ENCODE data around the gene BMP2. TPM values are rescaled to one million over a fixed set of nuclear protein-coding genes. Genes with fewer than 3 reads are reported as not detected.

BMP2 gene
- 6.8 and 45.2 TPM in 2 replicates for total RNA-seq

DNA sequence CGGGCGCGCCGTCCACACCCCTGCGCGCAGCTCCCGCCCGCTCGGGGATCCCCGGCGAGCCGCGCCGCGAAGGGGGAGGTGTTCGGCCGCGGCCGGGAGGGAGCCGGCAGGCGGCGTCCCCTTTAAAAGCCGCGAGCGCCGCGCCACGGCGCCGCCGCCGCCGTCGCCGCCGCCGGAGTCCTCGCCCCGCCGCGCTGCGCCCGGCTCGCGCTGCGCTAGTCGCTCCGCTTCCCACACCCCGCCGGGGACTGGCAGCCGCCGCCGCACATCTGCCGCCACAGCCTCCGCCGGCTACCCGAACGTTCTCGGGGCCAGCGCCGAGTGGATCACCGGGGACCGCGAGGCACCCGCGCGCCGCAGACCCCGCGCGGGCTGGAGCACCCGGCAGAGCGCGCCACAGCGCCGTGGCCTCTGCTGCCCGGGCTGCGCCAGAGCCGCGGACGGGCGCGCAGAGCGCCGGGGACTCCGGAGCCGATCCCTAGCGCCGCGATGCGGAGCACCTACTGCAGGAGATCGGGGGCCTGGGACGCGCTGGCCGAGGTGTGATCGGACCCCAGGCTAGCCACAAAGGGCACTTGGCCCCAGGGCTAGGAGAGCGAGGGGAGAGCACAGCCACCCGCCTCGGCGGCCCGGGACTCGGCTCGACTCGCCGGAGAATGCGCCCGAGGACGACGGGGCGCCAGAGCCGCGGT is at the start of gene BMP2:
Gene BMP2, plus strand, starts transcription at position 151 of the 692 bp plus-strand sequence. CDS start 2,441 bp downstream, outside the sequence.

